ENCODE measurements around the gene SPOCK3. TPM values are rescaled to one million over a fixed set of nuclear protein-coding genes. Genes with fewer than 3 reads are reported as not detected.
A peak's percentile ranks its signal among the peaks of the same experiment; 100 is the strongest.
"Not testable (repeated sequence)": the region's sequence is repeated elsewhere in the genome, so short reads cannot be mapped to it uniquely, and the experiment has no call there.

Gene SPOCK3
- total RNA-seq, 2 donors from 2014 or later: not detected

GRCh38 chr4:166989886-166990285, 244.4 kb downstream of the SPOCK3 start:
- no peak overlapping the region for H3K4me3 Mint-ChIP-seq
- no peaks in the 10 kb centered on the region for H3K36me3 Mint-ChIP-seq (ENCODE audit: low read depth)
- H3K27ac Mint-ChIP-seq: no peak overlapping the region
- no peaks in the 10 kb centered on the region for H3K4me1 Mint-ChIP-seq
- no peaks in the 10 kb centered on the region for H3K27me3 Mint-ChIP-seq
- ATAC-seq (replicated peaks): no peak
- H3K9me3 Mint-ChIP-seq: no peaks in the 10 kb centered on the region

- Mint-ChIP-seq H3K4me3 (no peak overlapping the region), H3K4me1 (no peaks in the 10 kb centered on the region), H3K9me3 (no peaks in the 10 kb centered on the region), H3K36me3 (ENCODE audit: low read depth) (no peaks in the 10 kb centered on the region), H3K27ac (no peak overlapping the region), H3K27me3 (no peaks in the 10 kb centered on the region)
- no peak for ATAC-seq (replicated peaks)
Observed at GRCh38 chr4:166987026-166987425, 247.3 kb downstream of the SPOCK3 start.

GRCh38 chr4:166981847-166982246, 252.4 kb downstream of the SPOCK3 start:
- H3K9me3 Mint-ChIP-seq: peaks cover 8% of the 10 kb centered on the region
- no peak overlapping the region for H3K27ac Mint-ChIP-seq
- ATAC-seq (replicated peaks): no peak
- H3K27me3 Mint-ChIP-seq: no peaks in the 10 kb centered on the region
- no peaks in the 10 kb centered on the region for H3K4me1 Mint-ChIP-seq
- H3K4me3 Mint-ChIP-seq: no peak overlapping the region
- H3K36me3 Mint-ChIP-seq (ENCODE audit: low read depth): no peaks in the 10 kb centered on the region

- no peak for ATAC-seq (replicated peaks)
- no peak overlapping the region for H3K4me3 Mint-ChIP-seq
Observed at GRCh38 chr4:166980419-166980818, 253.9 kb downstream of the SPOCK3 start.

GRCh38 chr4:166977596-166977995, 256.7 kb downstream of the SPOCK3 start:
- Mint-ChIP-seq H3K27me3 (no peaks in the 10 kb centered on the region), H3K4me1 (no peaks in the 10 kb centered on the region), H3K9me3 (peaks cover 8% of the 10 kb centered on the region), H3K27ac (no peak overlapping the region), H3K4me3 (no peak overlapping the region), H3K36me3 (ENCODE audit: low read depth) (no peaks in the 10 kb centered on the region)
- no peak for ATAC-seq (replicated peaks)

More at GRCh38 chr4:166980419-166980818, 253.9 kb downstream of the SPOCK3 start:
- H3K27ac Mint-ChIP-seq: no peak overlapping the region
- H3K36me3 Mint-ChIP-seq (ENCODE audit: low read depth): no peaks in the 10 kb centered on the region
- H3K4me1 Mint-ChIP-seq: no peaks in the 10 kb centered on the region
- no peaks in the 10 kb centered on the region for H3K27me3 Mint-ChIP-seq
- peaks cover 8% of the 10 kb centered on the region for H3K9me3 Mint-ChIP-seq

GRCh38 chr4:166972071-166972470, 262.2 kb downstream of the SPOCK3 start:
- no peak for ATAC-seq (replicated peaks)
- Mint-ChIP-seq H3K9me3 (peaks cover 16% of the 10 kb centered on the region), H3K27me3 (no peaks in the 10 kb centered on the region), H3K27ac (no peak overlapping the region), H3K4me3 (no peak overlapping the region), H3K36me3 (ENCODE audit: low read depth) (no peaks in the 10 kb centered on the region), H3K4me1 (no peaks in the 10 kb centered on the region)

GRCh38 chr4:166968219-166968618, 266.1 kb downstream of the SPOCK3 start:
- H3K9me3 Mint-ChIP-seq: peaks cover 28% of the 10 kb centered on the region
- H3K27me3 Mint-ChIP-seq; H3K4me1 Mint-ChIP-seq; H3K27ac Mint-ChIP-seq; H3K4me3 Mint-ChIP-seq; H3K36me3 Mint-ChIP-seq (ENCODE audit: low read depth); ATAC-seq (replicated peaks): not testable (repeated sequence)

GRCh38 chr4:166965562-166965961, 268.7 kb downstream of the SPOCK3 start:
- no peak for ATAC-seq (replicated peaks)
- H3K27ac Mint-ChIP-seq: no peak overlapping the region
- no peaks in the 10 kb centered on the region for H3K36me3 Mint-ChIP-seq (ENCODE audit: low read depth)
- H3K4me3 Mint-ChIP-seq: no peak overlapping the region
- peaks cover 32% of the 10 kb centered on the region for H3K9me3 Mint-ChIP-seq
- H3K4me1 Mint-ChIP-seq: no peaks in the 10 kb centered on the region
- H3K27me3 Mint-ChIP-seq: no peaks in the 10 kb centered on the region

- no peaks in the 10 kb centered on the region for H3K27me3 Mint-ChIP-seq
- no peaks in the 10 kb centered on the region for H3K4me1 Mint-ChIP-seq
- H3K9me3 Mint-ChIP-seq: peaks cover 22% of the 10 kb centered on the region
- ATAC-seq (replicated peaks): no peak
- no peaks in the 10 kb centered on the region for H3K36me3 Mint-ChIP-seq (ENCODE audit: low read depth)
- no peak overlapping the region for H3K27ac Mint-ChIP-seq
- no peak overlapping the region for H3K4me3 Mint-ChIP-seq
Observed at GRCh38 chr4:166957451-166957850, 276.8 kb downstream of the SPOCK3 start.

GRCh38 chr4:166956484-166956883, 277.8 kb downstream of the SPOCK3 start:
- no peak for ATAC-seq (replicated peaks)
- Mint-ChIP-seq H3K27ac (no peak overlapping the region), H3K27me3 (no peaks in the 10 kb centered on the region), H3K9me3 (peaks cover 18% of the 10 kb centered on the region), H3K36me3 (ENCODE audit: low read depth) (no peaks in the 10 kb centered on the region), H3K4me1 (no peaks in the 10 kb centered on the region), H3K4me3 (no peak overlapping the region)

- Mint-ChIP-seq H3K9me3 (peaks cover 7% of the 10 kb centered on the region), H3K27me3 (no peaks in the 10 kb centered on the region), H3K4me3 (no peak overlapping the region), H3K4me1 (no peaks in the 10 kb centered on the region), H3K36me3 (ENCODE audit: low read depth) (no peaks in the 10 kb centered on the region), H3K27ac (no peak overlapping the region)
- ATAC-seq (replicated peaks): peak; percentile 78
Observed at GRCh38 chr4:166941629-166942028, 292.7 kb downstream of the SPOCK3 start.

GRCh38 chr4:166930464-166930863, 303.8 kb downstream of the SPOCK3 start:
- no peak for ATAC-seq (replicated peaks)
- Mint-ChIP-seq H3K4me1 (no peaks in the 10 kb centered on the region), H3K9me3 (peaks cover 5% of the 10 kb centered on the region), H3K4me3 (no peak overlapping the region), H3K27me3 (no peaks in the 10 kb centered on the region), H3K36me3 (ENCODE audit: low read depth) (no peaks in the 10 kb centered on the region), H3K27ac (no peak overlapping the region)

GRCh38 chr4:166924424-166924823, 309.9 kb downstream of the SPOCK3 start:
- no peaks in the 10 kb centered on the region for H3K36me3 Mint-ChIP-seq (ENCODE audit: low read depth)
- peaks cover 9% of the 10 kb centered on the region for H3K9me3 Mint-ChIP-seq
- H3K4me1 Mint-ChIP-seq: no peaks in the 10 kb centered on the region
- no peak overlapping the region for H3K4me3 Mint-ChIP-seq
- ATAC-seq (replicated peaks): no peak
- no peak overlapping the region for H3K27ac Mint-ChIP-seq
- H3K27me3 Mint-ChIP-seq: no peaks in the 10 kb centered on the region

GRCh38 chr4:166913926-166914325, 320.4 kb downstream of the SPOCK3 start:
- H3K9me3 Mint-ChIP-seq: no peaks in the 10 kb centered on the region
- H3K36me3 Mint-ChIP-seq (ENCODE audit: low read depth): no peaks in the 10 kb centered on the region
- no peak for ATAC-seq (replicated peaks)
- H3K27me3 Mint-ChIP-seq: no peaks in the 10 kb centered on the region
- no peaks in the 10 kb centered on the region for H3K4me1 Mint-ChIP-seq
- H3K4me3 Mint-ChIP-seq: no peak overlapping the region
- H3K27ac Mint-ChIP-seq: no peak overlapping the region

- Mint-ChIP-seq H3K27ac (no peak overlapping the region), H3K9me3 (peaks cover 8% of the 10 kb centered on the region), H3K27me3 (no peaks in the 10 kb centered on the region), H3K4me1 (no peaks in the 10 kb centered on the region), H3K4me3 (no peak overlapping the region), H3K36me3 (ENCODE audit: low read depth) (no peaks in the 10 kb centered on the region)
- no peak for ATAC-seq (replicated peaks)
Observed at GRCh38 chr4:166903408-166903807, 330.9 kb downstream of the SPOCK3 start.

- Mint-ChIP-seq H3K4me1 (no peaks in the 10 kb centered on the region), H3K9me3 (peaks cover 8% of the 10 kb centered on the region), H3K4me3 (no peak overlapping the region), H3K27me3 (no peaks in the 10 kb centered on the region), H3K27ac (no peak overlapping the region), H3K36me3 (ENCODE audit: low read depth) (no peaks in the 10 kb centered on the region)
- ATAC-seq (replicated peaks): no peak
Observed at GRCh38 chr4:166902941-166903340, 331.4 kb downstream of the SPOCK3 start.

All from activated T-helper 17 cell treated with anti-CD3 and anti-CD28 coated beads, Interleukin-2, amount 50 U/mL, for 72 hours (primary cell).